ENCODE results near the gene IER5L.

GRCh38 chr9:129209580-129209979 is 31.5 kb upstream of the IER5L start:
- TF ChIP-seq, protein P1, sequence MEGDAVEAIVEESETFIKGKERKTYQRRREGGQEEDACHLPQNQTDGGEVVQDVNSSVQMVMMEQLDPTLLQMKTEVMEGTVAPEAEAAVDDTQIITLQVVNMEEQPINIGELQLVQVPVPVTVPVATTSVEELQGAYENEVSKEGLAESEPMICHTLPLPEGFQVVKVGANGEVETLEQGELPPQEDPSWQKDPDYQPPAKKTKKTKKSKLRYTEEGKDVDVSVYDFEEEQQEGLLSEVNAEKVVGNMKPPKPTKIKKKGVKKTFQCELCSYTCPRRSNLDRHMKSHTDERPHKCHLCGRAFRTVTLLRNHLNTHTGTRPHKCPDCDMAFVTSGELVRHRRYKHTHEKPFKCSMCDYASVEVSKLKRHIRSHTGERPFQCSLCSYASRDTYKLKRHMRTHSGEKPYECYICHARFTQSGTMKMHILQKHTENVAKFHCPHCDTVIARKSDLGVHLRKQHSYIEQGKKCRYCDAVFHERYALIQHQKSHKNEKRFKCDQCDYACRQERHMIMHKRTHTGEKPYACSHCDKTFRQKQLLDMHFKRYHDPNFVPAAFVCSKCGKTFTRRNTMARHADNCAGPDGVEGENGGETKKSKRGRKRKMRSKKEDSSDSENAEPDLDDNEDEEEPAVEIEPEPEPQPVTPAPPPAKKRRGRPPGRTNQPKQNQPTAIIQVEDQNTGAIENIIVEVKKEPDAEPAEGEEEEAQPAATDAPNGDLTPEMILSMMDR (IDR thresholded peaks at IDR 0.05; ENCODE audit: low read depth, low read length) = no peak
- TF ChIP-seq POLR2A (IDR thresholded peaks at IDR 0.05; ENCODE audit: extremely low read depth, insufficient read length) = no peak
- TF ChIP-seq, protein P2, sequence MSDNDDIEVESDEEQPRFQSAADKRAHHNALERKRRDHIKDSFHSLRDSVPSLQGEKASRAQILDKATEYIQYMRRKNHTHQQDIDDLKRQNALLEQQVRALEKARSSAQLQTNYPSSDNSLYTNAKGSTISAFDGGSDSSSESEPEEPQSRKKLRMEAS (IDR thresholded peaks at IDR 0.05; ENCODE audit: low read depth, low read length) = no peak
